Neutrophil (primary cell): ENCODE results near the gene RUNDC1.

Experiments
- H3K27ac ChIP-seq: fragments of 200-600 bp; sonication (generic); 2 replicates; pipeline ENCODE4 v1.5.1; 2016; ENCODE audit warnings: mild to moderate bottlenecking, moderate library complexity
- H3K27me3 ChIP-seq: fragments of 200-600 bp; sonication (generic); 2 replicates; pipeline ENCODE4 v1.6.0; 2016; ENCODE audit warnings: mild to moderate bottlenecking
- H3K36me3 ChIP-seq: fragments of 200-600 bp; sonication (generic); 2 replicates; pipeline ENCODE4 v1.5.1; 2017
- H3K4me1 ChIP-seq, 2 experiments: fragments of 200-600 bp in 1 of 2; sonication (generic) in 1 of 2; 1 replicate in 1 of 2; 2 replicates in 1 of 2; pipeline versions ENCODE4 v1.5.1 to v1.6.1; 2013 to 2016; ENCODE audit warnings: low read depth in 1 of 2, low read length in 1 of 2, mild to moderate bottlenecking in 1 of 2, moderate library complexity in 1 of 2; ENCODE audit not compliant: control insufficient read depth in 1 of 2, insufficient read depth in 1 of 2
- H3K4me3 ChIP-seq, 2 experiments: fragments of 200-600 bp in 1 of 2; sonication (generic) in 1 of 2; 1 replicate in 1 of 2; 2 replicates in 1 of 2; pipeline ENCODE4 v1.5.1; 2013 to 2016; ENCODE audit warnings: low read depth in 1 of 2, low read length in 1 of 2, mild to moderate bottlenecking in 1 of 2, moderate library complexity in 1 of 2
- H3K9me3 ChIP-seq: fragments of 200-600 bp; sonication (generic); 2 replicates; pipeline ENCODE4 v1.5.1; 2016
- CTCF ChIP-seq: fragments of 200-600 bp; sonication (generic); IDR thresholded peaks from 2 replicates; pipeline ENCODE4 v1.5.1; 2016; ENCODE audit warnings: antibody characterized with exemption

RUNDC1 gene

GRCh38 chr17:43015579-43015978 lies 35.2 kb downstream of the RUNDC1 start:
- peaks cover 53% of the 10 kb centered on the region for H3K36me3 ChIP-seq
- no peaks in the 10 kb centered on the region for H3K27me3 ChIP-seq
- H3K4me3 ChIP-seq = no peak overlapping the region
- peaks cover 47 to 50% of the 10 kb centered on the region in 2 experiments for H3K4me1 ChIP-seq
- TF ChIP-seq CTCF = no peak
- H3K27ac ChIP-seq = peak overlapping the region; percentile 55
- no peaks in the 10 kb centered on the region for H3K9me3 ChIP-seq

GRCh38 chr17:43016216-43016615 lies 35.9 kb downstream of the RUNDC1 start:
- peak overlapping the region; percentile 55 for H3K27ac ChIP-seq
- H3K4me1 ChIP-seq = peaks cover 52 to 57% of the 10 kb centered on the region in 2 experiments
- no peak for TF ChIP-seq CTCF
- H3K27me3 ChIP-seq = no peaks in the 10 kb centered on the region
- no peak overlapping the region for H3K4me3 ChIP-seq
- no peaks in the 10 kb centered on the region for H3K9me3 ChIP-seq
- peaks cover 53% of the 10 kb centered on the region for H3K36me3 ChIP-seq

- H3K36me3 ChIP-seq = peaks cover 35% of the 10 kb centered on the region
- no peak for TF ChIP-seq CTCF
- H3K27ac ChIP-seq = peak overlapping the region; percentile 74
- no peaks in the 10 kb centered on the region for H3K9me3 ChIP-seq
- H3K4me1 ChIP-seq = peaks cover 63 to 68% of the 10 kb centered on the region in 2 experiments
- H3K4me3 ChIP-seq = peak overlapping the region in 1 of 2 experiments; percentile 3
- H3K27me3 ChIP-seq = no peaks in the 10 kb centered on the region
Observed at GRCh38 chr17:43018008-43018853, 37.9 kb downstream of the RUNDC1 start.

- H3K4me3 ChIP-seq = peak overlapping the region in 1 of 2 experiments; percentile 3
- no peak for TF ChIP-seq CTCF
- no peaks in the 10 kb centered on the region for H3K9me3 ChIP-seq
Observed at GRCh38 chr17:43018932-43019331, 38.6 kb downstream of the RUNDC1 start.

GRCh38 chr17:43019418-43019817 lies 39.1 kb downstream of the RUNDC1 start:
- H3K4me3 ChIP-seq = no peak overlapping the region
- peaks cover 4% of the 10 kb centered on the region for H3K27me3 ChIP-seq
- no peak for TF ChIP-seq CTCF
- H3K4me1 ChIP-seq = peaks cover 68 to 70% of the 10 kb centered on the region in 2 experiments
- no peaks in the 10 kb centered on the region for H3K9me3 ChIP-seq
- peak overlapping the region; percentile 74 for H3K27ac ChIP-seq
- H3K36me3 ChIP-seq = peaks cover 24% of the 10 kb centered on the region

More at GRCh38 chr17:43018932-43019331, 38.6 kb downstream of the RUNDC1 start:
- Histone ChIP-seq H3K4me1 (peaks cover 67 to 70% of the 10 kb centered on the region in 2 experiments), H3K27me3 (no peaks in the 10 kb centered on the region), H3K27ac (peak overlapping the region; percentile 74), H3K36me3 (peaks cover 28% of the 10 kb centered on the region)
